ENCODE data around the gene BRPF1. TPM values are rescaled to one million over a fixed set of nuclear protein-coding genes. Genes with fewer than 3 reads are reported as not detected.

Gene BRPF1
- total and polyA plus RNA-seq, 4 donors = 10.4 to 18.9 (median 15.9) TPM

DNA sequence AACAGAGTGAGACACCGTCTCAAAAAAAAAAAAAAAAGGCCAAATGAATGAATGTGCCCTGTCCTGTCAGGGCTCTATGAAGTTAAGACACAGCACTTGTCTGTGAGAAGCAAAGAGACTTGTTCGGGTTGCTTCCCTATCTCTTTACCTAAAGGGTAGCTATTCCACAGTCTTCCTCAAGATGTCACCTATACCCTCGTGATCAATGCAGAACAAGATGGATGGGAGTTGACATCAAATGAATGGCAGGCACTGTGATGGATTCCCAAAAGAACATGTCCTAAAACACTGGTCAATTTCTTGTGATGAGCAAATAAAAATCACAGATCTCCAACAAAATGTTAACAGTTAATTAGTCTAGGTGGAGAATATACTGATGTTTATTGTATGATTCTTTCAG lies 51.2 kb downstream of the BRPF1 start:
- Histone ChIP-seq H3K27me3 (ENCODE audit: control insufficient read depth, insufficient read depth, low read length) (no peaks in the 10 kb centered on the region), H3K27ac (ENCODE audit: low read depth, low read length) (no peak overlapping the region), H3K36me3 (ENCODE audit: control insufficient read depth, insufficient read depth, low read length) (peaks cover 73% of the 10 kb centered on the region), H3K4me3 (ENCODE audit: low read depth, low read length) (no peak overlapping the region), H3K9me3 (ENCODE audit: control insufficient read depth, insufficient read depth, low read length) (no peaks in the 10 kb centered on the region), H3K4me1 (ENCODE audit: control insufficient read depth, insufficient read depth, low read length) (no peaks in the 10 kb centered on the region)
- WGBS (ENCODE audit: insufficient coverage) = no CpG with 5 or more reads among the region's 3 CpGs
- peak in 1 of 6 donors; percentile 34 for DNase-seq (ENCODE audit: low read depth in 4 of 6, low spot score in 6 of 6)

DNA sequence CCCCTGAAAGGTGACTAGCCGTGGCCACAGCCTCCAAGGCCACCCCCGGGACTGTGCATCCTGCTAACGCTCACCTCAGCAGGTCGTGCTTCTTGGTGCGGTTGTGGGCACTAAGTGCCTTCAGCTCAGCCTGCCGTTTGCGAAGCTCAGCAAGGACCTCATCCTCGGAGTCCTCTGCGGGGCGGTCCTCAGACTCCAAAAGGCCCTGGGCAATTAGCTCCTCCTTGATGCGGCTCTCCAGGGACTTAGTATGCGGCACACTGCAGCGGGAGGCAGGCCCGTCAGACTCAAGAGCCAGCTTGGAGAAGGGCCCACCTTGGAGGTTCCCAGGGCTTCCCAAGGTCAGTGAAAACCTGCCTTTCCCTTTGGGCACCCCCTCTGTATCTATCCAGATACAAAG lies 52.4 kb downstream of the BRPF1 start:
- no peaks in the 10 kb centered on the region for H3K27me3 ChIP-seq (ENCODE audit: control insufficient read depth, insufficient read depth, low read length)
- no peak for DNase-seq (ENCODE audit: low read depth in 4 of 6, low spot score in 6 of 6)
- H3K27ac ChIP-seq (ENCODE audit: low read depth, low read length) = no peak overlapping the region
- 89% methylated on average over 14 of the region's 14 CpGs for WGBS (ENCODE audit: insufficient coverage)
- H3K9me3 ChIP-seq (ENCODE audit: control insufficient read depth, insufficient read depth, low read length) = no peaks in the 10 kb centered on the region
- H3K4me3 ChIP-seq (ENCODE audit: low read depth, low read length) = no peak overlapping the region
- peaks cover 81% of the 10 kb centered on the region for H3K36me3 ChIP-seq (ENCODE audit: control insufficient read depth, insufficient read depth, low read length)
- H3K4me1 ChIP-seq (ENCODE audit: control insufficient read depth, insufficient read depth, low read length) = no peaks in the 10 kb centered on the region

DNA sequence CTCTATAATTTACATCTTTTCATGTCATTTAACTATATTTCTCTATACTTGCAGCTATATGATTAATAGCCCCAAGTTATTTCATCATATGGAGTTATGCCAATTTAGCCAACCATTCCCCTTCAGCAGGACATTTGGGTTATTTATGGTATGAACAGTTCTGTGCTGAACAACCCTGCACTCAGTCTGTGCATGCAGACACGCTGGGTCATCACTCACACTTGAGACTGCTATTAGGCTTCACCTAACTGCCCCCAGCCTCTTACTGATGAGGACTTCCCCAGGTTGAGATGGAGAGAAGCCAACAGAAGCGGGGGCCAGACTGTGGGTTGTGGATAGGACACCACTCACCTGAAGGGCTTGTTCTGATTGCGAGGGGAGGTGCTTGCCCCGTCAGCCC lies 53.4 kb downstream of the BRPF1 start:
- WGBS (ENCODE audit: insufficient coverage) = 83% methylated on average over 1 of the region's 4 CpGs
- peaks cover 79% of the 10 kb centered on the region for H3K36me3 ChIP-seq (ENCODE audit: control insufficient read depth, insufficient read depth, low read length)

DNA sequence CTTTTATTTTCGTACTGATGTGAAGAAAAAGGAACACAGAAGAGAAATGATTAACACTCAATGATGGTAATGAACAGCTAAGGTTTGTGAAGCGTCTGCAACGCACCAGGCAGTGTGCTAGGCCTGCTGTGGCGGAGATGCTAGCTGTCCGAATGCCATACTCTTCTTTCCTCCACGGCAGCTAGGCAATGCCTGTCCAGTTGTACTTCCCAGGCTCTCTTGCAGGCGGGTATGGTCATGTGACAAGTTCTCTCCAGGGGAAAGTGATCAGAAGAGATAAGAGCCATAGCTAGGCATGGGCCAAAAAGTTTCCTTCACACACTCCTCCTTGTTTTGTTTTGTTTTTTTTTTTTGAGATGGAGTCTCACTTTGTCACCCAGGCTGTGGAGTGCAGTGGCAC lies 54.1 kb downstream of the BRPF1 start:
- Histone ChIP-seq H3K4me3 (ENCODE audit: low read depth, low read length) (no peak overlapping the region), H3K27me3 (ENCODE audit: control insufficient read depth, insufficient read depth, low read length) (no peaks in the 10 kb centered on the region), H3K4me1 (ENCODE audit: control insufficient read depth, insufficient read depth, low read length) (no peaks in the 10 kb centered on the region), H3K27ac (ENCODE audit: low read depth, low read length) (no peak overlapping the region), H3K36me3 (ENCODE audit: control insufficient read depth, insufficient read depth, low read length) (peaks cover 75% of the 10 kb centered on the region), H3K9me3 (ENCODE audit: control insufficient read depth, insufficient read depth, low read length) (no peaks in the 10 kb centered on the region)
- WGBS (ENCODE audit: insufficient coverage) = 96% methylated on average over 4 of the region's 7 CpGs
- no peak for DNase-seq (ENCODE audit: low read depth in 4 of 6, low spot score in 6 of 6)

More for the DNA sequence above, 53.4 kb downstream of the BRPF1 start:
- H3K9me3 ChIP-seq (ENCODE audit: control insufficient read depth, insufficient read depth, low read length) = no peaks in the 10 kb centered on the region
- no peak overlapping the region for H3K27ac ChIP-seq (ENCODE audit: low read depth, low read length)
- H3K27me3 ChIP-seq (ENCODE audit: control insufficient read depth, insufficient read depth, low read length) = no peaks in the 10 kb centered on the region
- no peak overlapping the region for H3K4me3 ChIP-seq (ENCODE audit: low read depth, low read length)
- DNase-seq (ENCODE audit: low read depth in 4 of 6, low spot score in 6 of 6) = no peak
- H3K4me1 ChIP-seq (ENCODE audit: control insufficient read depth, insufficient read depth, low read length) = no peaks in the 10 kb centered on the region

DNA sequence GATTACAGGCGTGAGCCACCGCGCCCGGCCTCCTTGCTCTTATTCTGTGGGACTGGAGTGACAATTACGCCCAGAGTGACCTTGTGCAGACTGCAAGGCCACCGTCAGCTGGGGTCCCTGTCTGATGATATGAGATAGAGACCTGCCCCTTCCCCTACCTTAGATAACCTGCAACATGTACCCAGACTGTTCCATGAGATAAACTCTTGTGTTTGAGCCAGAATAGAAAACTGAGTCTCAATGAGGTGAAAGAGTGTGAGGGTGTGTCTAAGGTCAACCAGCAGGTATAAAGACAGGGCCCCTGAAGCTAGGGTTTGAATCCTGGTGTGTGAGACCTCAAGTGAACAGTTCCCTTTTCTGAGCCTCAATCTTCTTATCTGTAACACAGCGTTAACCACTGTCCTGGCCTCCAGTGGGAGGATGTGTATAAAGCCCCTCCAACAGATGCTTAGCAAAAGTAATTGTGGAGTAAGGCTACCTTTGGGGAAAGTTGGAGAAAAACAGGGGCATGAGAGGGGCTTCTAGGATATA lies 54.7 kb downstream of the BRPF1 start:
- Histone ChIP-seq H3K27me3 (ENCODE audit: control insufficient read depth, insufficient read depth, low read length) (no peaks in the 10 kb centered on the region), H3K36me3 (ENCODE audit: control insufficient read depth, insufficient read depth, low read length) (peaks cover 71% of the 10 kb centered on the region), H3K27ac (ENCODE audit: low read depth, low read length) (no peak overlapping the region)

GRCh38 chr3:9786825-9787669 lies 55.5 kb downstream of the BRPF1 start:
- no peak for DNase-seq (ENCODE audit: low read depth in 4 of 6, low spot score in 6 of 6)
- Histone ChIP-seq H3K27me3 (ENCODE audit: control insufficient read depth, insufficient read depth, low read length) (no peaks in the 10 kb centered on the region), H3K36me3 (ENCODE audit: control insufficient read depth, insufficient read depth, low read length) (peaks cover 64% of the 10 kb centered on the region), H3K9me3 (ENCODE audit: control insufficient read depth, insufficient read depth, low read length) (no peaks in the 10 kb centered on the region), H3K4me3 (ENCODE audit: low read depth, low read length) (no peak overlapping the region), H3K4me1 (ENCODE audit: control insufficient read depth, insufficient read depth, low read length) (peaks cover 10% of the 10 kb centered on the region), H3K27ac (ENCODE audit: low read depth, low read length) (no peak overlapping the region)
- 77% methylated on average over 8 of the region's 13 CpGs for WGBS (ENCODE audit: insufficient coverage)

More for the DNA sequence above, 54.7 kb downstream of the BRPF1 start:
- no peaks in the 10 kb centered on the region for H3K9me3 ChIP-seq (ENCODE audit: control insufficient read depth, insufficient read depth, low read length)
- no CpG with 5 or more reads among the region's 7 CpGs for WGBS (ENCODE audit: insufficient coverage)
- H3K4me1 ChIP-seq (ENCODE audit: control insufficient read depth, insufficient read depth, low read length) = peaks cover 3% of the 10 kb centered on the region
- DNase-seq (ENCODE audit: low read depth in 4 of 6, low spot score in 6 of 6) = no peak
- no peak overlapping the region for H3K4me3 ChIP-seq (ENCODE audit: low read depth, low read length)

GRCh38 chr3:9787714-9788113 lies 56.2 kb downstream of the BRPF1 start:
- H3K27ac ChIP-seq (ENCODE audit: low read depth, low read length) = no peak overlapping the region
- peaks cover 10% of the 10 kb centered on the region for H3K4me1 ChIP-seq (ENCODE audit: control insufficient read depth, insufficient read depth, low read length)
- H3K9me3 ChIP-seq (ENCODE audit: control insufficient read depth, insufficient read depth, low read length) = no peaks in the 10 kb centered on the region
- 80% methylated on average over 4 of the region's 6 CpGs for WGBS (ENCODE audit: insufficient coverage)
- no peaks in the 10 kb centered on the region for H3K27me3 ChIP-seq (ENCODE audit: control insufficient read depth, insufficient read depth, low read length)
- H3K4me3 ChIP-seq (ENCODE audit: low read depth, low read length) = no peak overlapping the region
- no peak for DNase-seq (ENCODE audit: low read depth in 4 of 6, low spot score in 6 of 6)
- peaks cover 57% of the 10 kb centered on the region for H3K36me3 ChIP-seq (ENCODE audit: control insufficient read depth, insufficient read depth, low read length)

DNA sequence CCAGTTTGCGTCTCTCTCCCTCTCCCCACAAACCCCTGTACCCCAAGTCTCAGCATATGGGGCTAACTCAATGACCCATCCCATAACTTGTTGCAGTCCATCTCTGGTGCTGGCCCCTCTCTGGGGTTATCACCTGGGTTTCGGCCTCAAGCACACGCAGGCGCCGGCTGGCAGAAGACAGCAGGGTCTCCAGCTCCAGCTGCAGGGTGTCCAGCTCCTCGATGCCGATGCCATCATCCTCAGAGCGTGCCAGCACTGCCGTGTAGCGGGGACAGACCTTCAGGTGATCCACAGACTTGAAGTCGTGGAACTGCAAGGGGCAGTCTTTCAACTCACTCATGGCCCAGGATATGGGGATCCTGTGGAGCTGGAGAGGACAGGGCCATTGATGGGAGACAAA lies 59.6 kb downstream of the BRPF1 start:
- no peak overlapping the region for H3K27ac ChIP-seq (ENCODE audit: low read depth, low read length)
- DNase-seq (ENCODE audit: low read depth in 4 of 6, low spot score in 6 of 6) = no peak
- H3K27me3 ChIP-seq (ENCODE audit: control insufficient read depth, insufficient read depth, low read length) = no peaks in the 10 kb centered on the region
- H3K4me1 ChIP-seq (ENCODE audit: control insufficient read depth, insufficient read depth, low read length) = peaks cover 12% of the 10 kb centered on the region
- peaks cover 45% of the 10 kb centered on the region for H3K36me3 ChIP-seq (ENCODE audit: control insufficient read depth, insufficient read depth, low read length)
- no peaks in the 10 kb centered on the region for H3K9me3 ChIP-seq (ENCODE audit: control insufficient read depth, insufficient read depth, low read length)
- H3K4me3 ChIP-seq (ENCODE audit: low read depth, low read length) = no peak overlapping the region
- WGBS (ENCODE audit: insufficient coverage) = 96% methylated on average over 7 of the region's 11 CpGs

DNA sequence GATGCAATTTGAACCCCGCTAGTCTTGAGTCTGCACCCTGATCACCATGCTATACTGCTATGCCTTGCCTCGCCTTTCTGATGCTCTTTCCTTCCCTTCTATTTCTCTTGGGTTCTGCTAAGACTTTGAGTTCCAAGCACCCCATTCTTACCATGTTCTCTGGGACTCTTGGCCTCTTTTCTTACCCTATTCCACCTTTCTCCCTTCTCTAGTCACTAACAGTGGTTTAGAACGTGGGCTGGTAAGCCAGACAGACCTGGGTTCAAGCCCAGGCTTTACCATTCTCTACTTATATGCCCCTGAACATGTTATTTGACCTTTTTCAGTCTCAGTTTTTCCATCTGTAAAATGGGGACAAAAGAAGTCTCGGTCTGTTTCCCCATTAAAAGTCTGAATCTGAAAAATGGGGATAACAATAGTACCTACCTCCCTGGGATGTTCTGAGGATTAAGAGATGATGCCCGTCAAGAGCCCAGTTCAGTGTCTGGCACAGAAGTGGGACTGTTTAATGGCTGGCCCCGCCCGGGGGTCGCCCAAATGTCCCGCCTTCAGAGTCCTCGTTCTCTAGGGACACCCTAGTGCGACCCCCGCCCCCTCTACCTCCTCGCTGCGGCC lies 60.4 kb downstream of the BRPF1 start:
- Histone ChIP-seq H3K4me1 (ENCODE audit: control insufficient read depth, insufficient read depth, low read length) (peaks cover 12% of the 10 kb centered on the region), H3K36me3 (ENCODE audit: control insufficient read depth, insufficient read depth, low read length) (peaks cover 46% of the 10 kb centered on the region)

More for the DNA sequence above, 60.4 kb downstream of the BRPF1 start:
- Histone ChIP-seq H3K4me3 (ENCODE audit: low read depth, low read length) (peak overlapping the region; percentile 93), H3K27ac (ENCODE audit: low read depth, low read length) (peak overlapping the region; percentile 97), H3K9me3 (ENCODE audit: control insufficient read depth, insufficient read depth, low read length) (no peaks in the 10 kb centered on the region), H3K27me3 (ENCODE audit: control insufficient read depth, insufficient read depth, low read length) (no peaks in the 10 kb centered on the region)
- 32% methylated on average over 7 of the region's 14 CpGs for WGBS (ENCODE audit: insufficient coverage)
- no peak for DNase-seq (ENCODE audit: low read depth in 4 of 6, low spot score in 6 of 6)

Data from spinal cord (tissue), 10 donors.